OCI-LY1 (cell line): ENCODE results near the gene TBC1D16.

Experiments used
- H2AFZ ChIP-seq: fragments of 200-600 bp; sonication (generic), shearing (Covaris generic); 2 replicates; pipeline ENCODE4 v1.6.0; 2014; ENCODE audit warnings: antibody characterized with exemption, mild to moderate bottlenecking, low read length
- H3F3A ChIP-seq: fragments of 200-600 bp; sonication (generic), shearing (Covaris generic); 2 replicates; pipeline ENCODE4 v1.6.0; 2014; ENCODE audit warnings: mild to moderate bottlenecking, antibody characterized with exemption, low read length, moderate library complexity; ENCODE audit not compliant: insufficient read depth
- H3K27ac ChIP-seq: fragments of 200-600 bp; sonication (generic); 2 replicates; pipeline ENCODE4 v1.5.1; 2014; ENCODE audit warnings: low read length, mixed run types, mild to moderate bottlenecking, low read depth; ENCODE audit not compliant: poor library complexity, severe bottlenecking
- H3K27me3 ChIP-seq: fragments of 200-600 bp; sonication (generic); 2 replicates; pipeline ENCODE4 v1.6.0; 2014; ENCODE audit warnings: antibody characterized with exemption, mild to moderate bottlenecking, low read length, moderate library complexity; ENCODE audit not compliant: insufficient read depth
- H3K36me3 ChIP-seq: fragments of 200-600 bp; sonication (generic); 2 replicates; pipeline ENCODE4 v1.6.1; 2014; ENCODE audit warnings: mild to moderate bottlenecking, antibody characterized with exemption, low read length, moderate library complexity, mixed read lengths; ENCODE audit not compliant: insufficient read depth
- H3K4me1 ChIP-seq: fragments of 200-600 bp; sonication (generic); 2 replicates; pipeline ENCODE4 v1.5.1; 2014; ENCODE audit warnings: mild to moderate bottlenecking, low read length, moderate library complexity; ENCODE audit not compliant: insufficient read depth, severe bottlenecking
- H3K4me2 ChIP-seq: fragments of 200-600 bp; sonication (generic), shearing (Covaris generic); 2 replicates; pipeline ENCODE4 v1.6.1; 2014; ENCODE audit warnings: low read length
- H3K4me3 ChIP-seq: fragments of 200-600 bp; sonication (generic); 2 replicates; pipeline ENCODE4 v1.5.1; 2014; ENCODE audit warnings: low read length, low read depth, mild to moderate bottlenecking, mixed read lengths; ENCODE audit not compliant: poor library complexity, severe bottlenecking
- H3K79me2 ChIP-seq: fragments of 200-600 bp; shearing (Covaris generic); 2 replicates; pipeline ENCODE4 v1.6.1; 2016; ENCODE audit warnings: mixed run types, low read length, mixed read lengths; ENCODE audit not compliant: insufficient read depth
- H3K9ac ChIP-seq: fragments of 200-600 bp; sonication (generic), shearing (Covaris generic); 2 replicates; pipeline ENCODE4 v1.6.1; 2014; ENCODE audit warnings: mild to moderate bottlenecking, low read length, mixed read lengths
- H3K9me2 ChIP-seq: fragments of 200-600 bp; sonication (generic), shearing (Covaris generic); 2 replicates; pipeline ENCODE4 v1.6.1; 2014; ENCODE audit warnings: low read depth, mild to moderate bottlenecking, low read length, mixed read lengths
- H3K9me3 ChIP-seq: fragments of 200-600 bp; shearing (Covaris generic); 2 replicates; pipeline ENCODE4 v1.6.1; 2014; ENCODE audit warnings: low read length, mixed read lengths
- H4K20me1 ChIP-seq: fragments of 200-600 bp; sonication (generic), shearing (Covaris generic); 2 replicates; pipeline ENCODE4 v1.6.0; 2016; ENCODE audit warnings: mild to moderate bottlenecking, low read length; ENCODE audit not compliant: insufficient read depth
- CTCF ChIP-seq: fragments of 200-600 bp; sonication (generic), shearing (Covaris generic); IDR thresholded peaks from 2 replicates; pipeline ENCODE4 v1.5.1; 2017; ENCODE audit warnings: mild to moderate bottlenecking, antibody characterized with exemption, low read length, moderate library complexity, mixed read lengths
- EZH2 ChIP-seq: fragments of 200-600 bp; sonication (generic), shearing (Covaris generic); IDR thresholded peaks from 2 replicates; pipeline ENCODE4 v1.8.0; 2017; ENCODE audit warnings: borderline replicate concordance, mixed run types, mild to moderate bottlenecking, antibody characterized with exemption, low read length, moderate library complexity, mixed read lengths

Gene TBC1D16

GRCh38 chr17:79976451-79976850, 59.2 kb downstream of the TBC1D16 start:
- TF ChIP-seq EZH2 (no peak), CTCF (no peak)
- Histone ChIP-seq H3K4me2 (no peak overlapping the region), H3K36me3 (no peaks in the 10 kb centered on the region), H3K4me3 (no peak overlapping the region), H3K79me2 (no peaks in the 10 kb centered on the region), H3K9ac (no peak overlapping the region), H4K20me1 (no peaks in the 10 kb centered on the region), H3K9me3 (no peaks in the 10 kb centered on the region), H3F3A (no peaks in the 10 kb centered on the region), H3K27ac (no peak overlapping the region), H3K9me2 (no peaks in the 10 kb centered on the region), H3K27me3 (0 out of 2 replicates have a peak, but pooled peaks cover 4% of the 10 kb centered on the region), H3K4me1 (no peaks in the 10 kb centered on the region), H2AFZ (no peak overlapping the region)

- H3K36me3 ChIP-seq = no peaks in the 10 kb centered on the region
- H2AFZ ChIP-seq = no peak overlapping the region
- H4K20me1 ChIP-seq = no peaks in the 10 kb centered on the region
- no peak overlapping the region for H3K9ac ChIP-seq
- H3K4me2 ChIP-seq = no peak overlapping the region
- 0 out of 2 replicates have a peak, but pooled peaks cover 7% of the 10 kb centered on the region for H3K27me3 ChIP-seq
- H3K4me1 ChIP-seq = no peaks in the 10 kb centered on the region
- H3K9me3 ChIP-seq = no peaks in the 10 kb centered on the region
- H3K4me3 ChIP-seq = no peak overlapping the region
- H3F3A ChIP-seq = no peaks in the 10 kb centered on the region
- no peaks in the 10 kb centered on the region for H3K79me2 ChIP-seq
- H3K9me2 ChIP-seq = no peaks in the 10 kb centered on the region
- H3K27ac ChIP-seq = no peak overlapping the region
- TF ChIP-seq CTCF (no peak), EZH2 (no peak)
Observed at GRCh38 chr17:79975498-79976134, 60.1 kb downstream of the TBC1D16 start.

GRCh38 chr17:79974566-79975497, 60.8 kb downstream of the TBC1D16 start:
- Histone ChIP-seq H3K27me3 (0 out of 2 replicates have a peak, but pooled peaks cover 7% of the 10 kb centered on the region), H2AFZ (no peak overlapping the region), H3K79me2 (no peaks in the 10 kb centered on the region), H3K36me3 (no peaks in the 10 kb centered on the region), H3K4me1 (no peaks in the 10 kb centered on the region), H3F3A (no peaks in the 10 kb centered on the region), H4K20me1 (no peaks in the 10 kb centered on the region), H3K27ac (no peak overlapping the region), H3K9ac (no peak overlapping the region), H3K9me2 (no peaks in the 10 kb centered on the region), H3K9me3 (no peaks in the 10 kb centered on the region), H3K4me2 (no peak overlapping the region), H3K4me3 (no peak overlapping the region)
- TF ChIP-seq EZH2 = no peak
- peak; percentile 56 for TF ChIP-seq CTCF
